Fibroblast of peridontal ligament (primary cell): ENCODE data around the gene CD38.

ENCODE experiments used
- DNase-seq: peaks from one replicate; pipeline ENCODE4 v3.0.0-alpha.2; 2010; ENCODE audit errors: extremely low read depth

Gene CD38

GRCh38 chr4:15868111-15868510 lies 90.0 kb downstream of the CD38 start:
- DNase-seq, result no peak

DNA sequence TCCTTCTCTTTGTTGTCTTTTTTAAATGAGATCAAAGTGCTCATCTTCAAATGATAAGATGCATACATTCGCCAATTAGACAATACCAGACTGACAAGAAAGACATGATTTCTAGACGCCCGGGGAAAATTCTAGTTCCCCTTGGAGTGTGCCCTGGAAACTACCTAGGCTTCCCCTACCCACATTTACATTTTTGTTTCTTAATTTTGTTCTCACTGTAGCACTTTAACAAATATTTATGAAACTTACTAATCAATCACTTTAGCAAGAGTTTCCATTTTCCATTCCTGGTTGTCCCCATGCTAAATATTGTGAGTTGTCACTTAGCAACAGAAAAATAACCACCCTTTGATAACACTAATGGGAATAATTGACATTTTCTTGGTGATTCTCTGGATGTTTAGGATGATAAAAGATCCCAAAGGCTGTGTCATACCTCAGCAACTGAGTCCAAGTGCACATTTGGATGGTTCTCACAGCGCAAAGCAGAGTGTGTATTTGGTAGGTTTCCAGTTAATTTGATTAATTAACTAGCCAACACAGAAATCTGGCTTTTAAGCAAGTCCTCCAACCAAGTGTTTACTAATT lies 90.8 kb downstream of the CD38 start:
- no peak for DNase-seq

DNA sequence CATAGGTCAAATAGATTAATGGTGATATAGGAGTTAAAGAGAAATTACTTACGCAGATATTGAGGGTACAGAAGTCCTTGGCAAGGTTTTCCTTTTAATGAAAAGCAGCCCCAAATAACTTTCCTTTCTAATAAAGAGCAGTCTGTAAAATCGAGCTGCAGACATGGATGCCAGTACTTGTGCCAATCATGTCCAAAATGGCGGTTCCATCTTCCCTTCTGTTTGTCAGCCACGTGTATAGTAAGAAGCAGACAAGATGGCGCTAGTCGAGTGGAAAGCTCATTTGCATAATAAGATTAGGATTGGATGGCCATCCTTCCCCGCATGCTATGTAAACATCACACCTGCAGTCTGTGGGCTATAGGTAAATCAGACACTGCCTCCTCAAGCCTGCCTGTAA lies 92.0 kb downstream of the CD38 start:
- DNase-seq, result no peak

DNA sequence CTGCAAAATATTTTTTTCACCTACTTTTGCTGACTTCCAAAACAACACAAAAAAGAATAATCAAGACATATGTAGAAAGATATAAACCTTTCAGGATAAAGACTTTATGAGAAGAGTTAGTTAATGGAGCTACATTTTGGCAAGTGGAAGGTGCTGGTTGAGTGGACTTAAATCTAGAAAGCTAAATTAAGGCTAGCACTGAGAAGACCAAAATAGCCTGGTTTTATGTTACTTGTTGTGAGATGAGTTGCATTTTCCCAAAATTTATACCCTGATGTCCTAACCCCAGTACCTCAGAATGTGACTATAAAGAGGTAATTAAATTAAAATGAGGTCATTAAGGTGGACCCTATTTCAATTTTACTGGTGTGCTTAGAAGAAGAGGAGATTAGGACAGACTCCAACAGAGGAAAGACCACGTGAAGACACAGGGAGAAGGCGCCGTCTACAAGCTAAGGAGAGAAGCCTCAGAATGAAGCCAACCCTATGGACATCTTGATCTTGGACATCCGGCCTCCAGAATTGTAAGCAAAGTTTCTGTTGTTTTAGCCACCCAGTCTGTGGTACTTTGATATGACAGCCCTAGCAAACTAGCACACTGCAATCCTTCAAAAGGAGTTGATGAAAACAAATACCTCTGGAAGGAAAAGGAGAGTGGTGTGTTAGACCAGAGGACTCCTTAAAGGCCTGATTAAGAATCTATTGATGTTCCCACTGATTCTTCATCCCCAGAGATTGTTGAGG lies 93.0 kb downstream of the CD38 start:
- DNase-seq, result no peak

GRCh38 chr4:15873117-15873516 lies 95.0 kb downstream of the CD38 start:
- no peak for DNase-seq

DNA sequence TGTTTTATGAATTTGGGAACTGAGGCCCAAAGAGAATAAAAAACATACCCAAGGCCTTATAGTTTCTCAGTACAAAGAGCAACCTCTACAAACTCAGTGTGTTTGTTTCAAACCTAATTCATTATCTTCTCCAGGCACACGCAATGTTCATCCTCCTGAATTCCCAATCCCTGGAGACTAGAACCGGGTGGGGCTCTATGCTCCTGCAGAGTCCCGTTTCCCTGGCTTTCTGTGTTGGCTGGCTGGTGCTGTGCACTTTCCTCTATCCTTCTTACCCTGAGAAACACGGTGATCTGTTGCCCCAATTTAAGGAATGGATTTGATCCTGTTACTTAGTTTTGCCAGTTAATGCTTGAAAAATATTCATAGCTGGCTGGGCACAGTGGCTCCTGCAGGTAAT lies 96.5 kb downstream of the CD38 start:
- DNase-seq, result no peak

DNA sequence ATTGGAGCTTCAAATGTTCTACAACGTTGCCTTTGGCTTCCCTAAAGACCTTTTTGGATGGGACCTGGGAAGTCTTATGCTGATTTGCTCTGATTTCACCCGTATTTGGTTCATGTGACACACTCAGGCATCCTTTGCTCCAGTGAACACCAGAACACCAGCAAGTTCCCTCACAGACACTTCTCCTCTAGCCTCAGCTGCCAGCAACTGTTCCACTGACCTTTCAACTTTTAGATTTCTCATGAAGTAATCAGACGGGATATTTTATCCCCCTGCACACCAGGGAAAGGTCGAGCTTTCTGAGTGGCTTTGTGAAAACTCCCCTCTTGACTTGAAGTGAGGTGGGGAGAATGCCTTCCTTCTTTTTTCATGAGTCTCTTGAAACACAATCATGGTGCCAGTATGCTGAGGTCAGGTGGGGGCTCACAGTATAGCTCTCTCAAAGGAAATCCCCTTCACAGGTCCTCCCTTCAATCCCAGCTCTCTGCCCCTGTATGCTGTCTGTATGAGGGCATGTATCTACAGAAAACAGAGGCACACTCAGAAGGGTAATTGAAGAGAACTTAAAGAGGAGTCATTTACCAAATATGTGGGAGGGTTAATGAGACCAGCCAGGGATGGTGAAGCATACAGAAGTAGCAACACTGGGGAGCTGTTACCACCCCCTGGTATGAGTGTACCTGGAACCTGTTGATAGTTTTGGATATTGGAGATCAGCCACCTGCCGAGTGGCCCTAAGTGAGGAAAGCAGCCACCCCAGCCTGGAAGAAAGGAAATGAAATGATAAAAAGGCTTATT lies 97.7 kb downstream of the CD38 start:
- DNase-seq, result no peak

- no peak for DNase-seq
Measured at GRCh38 chr4:15878011-15878410, 99.9 kb downstream of the CD38 start.

DNA sequence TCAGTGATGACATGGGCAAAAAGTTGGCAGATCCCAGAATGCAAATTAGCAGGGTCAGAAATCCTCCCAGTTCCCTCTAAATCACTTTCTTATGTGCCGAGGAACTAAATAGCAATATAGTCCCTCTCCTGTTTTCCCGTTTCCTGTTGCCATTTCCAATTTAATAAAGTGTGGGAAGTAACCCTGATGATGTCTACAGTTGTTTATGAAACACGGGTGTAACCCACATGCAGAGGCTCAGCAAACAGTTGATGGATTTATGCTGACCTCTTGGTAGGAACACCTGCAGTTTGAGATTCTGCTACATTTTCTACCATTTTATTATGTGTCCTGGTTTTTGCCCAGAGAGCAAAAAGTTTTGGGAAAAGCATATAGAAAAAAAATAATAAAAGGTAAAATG lies 103.7 kb downstream of the CD38 start:
- no peak for DNase-seq

DNA sequence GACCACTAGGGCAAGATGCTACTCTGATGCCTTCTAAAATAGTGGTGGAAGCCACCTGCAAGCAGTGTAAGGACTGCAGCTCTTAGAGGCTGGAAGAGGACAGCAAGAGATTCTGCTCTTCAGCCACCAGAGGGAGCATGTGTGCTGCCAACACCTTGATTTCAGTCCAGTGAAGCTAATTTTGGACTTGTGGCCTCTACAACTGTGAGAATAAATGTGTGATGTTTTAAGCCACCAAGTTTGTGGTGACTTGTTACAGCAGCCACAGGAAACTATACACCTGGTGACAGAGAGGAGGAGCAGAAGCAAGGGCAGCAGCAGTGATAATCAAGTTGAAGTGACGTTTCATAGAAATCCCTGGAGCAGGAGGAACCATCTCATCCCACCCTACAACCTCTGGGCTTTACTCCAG lies 104.6 kb downstream of the CD38 start:
- peak; percentile 87 for DNase-seq

DNA sequence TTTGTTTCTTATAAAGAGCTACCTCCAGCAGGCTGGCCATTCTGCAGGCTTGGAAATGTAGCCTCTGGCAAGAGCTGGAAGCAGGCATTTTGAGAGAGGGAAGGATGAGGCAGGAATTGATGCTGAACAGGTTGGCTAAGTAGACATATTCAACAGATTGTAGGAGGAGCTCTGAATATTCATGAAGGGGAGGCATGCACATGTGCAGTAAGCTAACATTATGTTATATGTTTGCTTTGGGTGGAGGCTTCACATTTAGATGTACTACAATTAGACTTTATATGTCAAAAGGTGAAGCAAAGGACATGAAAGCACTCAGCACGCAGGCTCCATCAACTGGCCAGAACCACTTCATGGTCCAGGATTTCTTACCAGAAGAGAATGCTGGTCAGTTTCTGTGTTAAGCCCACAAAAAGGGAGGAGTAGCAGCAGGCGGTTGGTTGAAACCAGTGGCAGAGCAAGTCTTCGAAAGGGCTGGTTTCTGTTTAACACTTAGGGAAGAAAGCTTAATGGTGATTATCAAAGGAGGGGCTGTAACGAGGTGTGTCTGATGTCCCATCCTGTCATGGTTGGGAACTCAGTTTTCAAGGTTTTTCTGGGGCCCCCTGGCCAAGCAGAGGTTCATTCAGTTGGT lies 105.6 kb downstream of the CD38 start:
- DNase-seq, result no peak

DNA sequence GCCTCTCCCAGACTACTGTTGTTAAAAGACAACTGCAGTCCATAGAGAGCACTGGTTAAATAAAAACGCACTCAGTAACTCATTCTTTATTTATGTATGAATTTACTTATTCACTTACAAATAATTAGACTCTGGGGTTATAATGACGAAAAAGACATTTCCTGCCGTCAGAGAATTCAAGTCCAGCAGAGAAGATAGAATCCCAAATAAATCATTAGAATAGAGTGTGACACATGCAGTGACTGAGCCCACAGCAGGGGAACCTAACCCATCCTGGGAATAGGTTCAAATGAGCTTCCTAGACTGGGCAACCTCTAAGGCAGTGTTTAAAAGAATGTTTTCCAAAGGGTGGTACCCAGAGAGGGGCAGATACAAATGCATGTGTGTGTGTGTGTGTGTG lies 106.5 kb downstream of the CD38 start:
- DNase-seq, result no peak

DNA sequence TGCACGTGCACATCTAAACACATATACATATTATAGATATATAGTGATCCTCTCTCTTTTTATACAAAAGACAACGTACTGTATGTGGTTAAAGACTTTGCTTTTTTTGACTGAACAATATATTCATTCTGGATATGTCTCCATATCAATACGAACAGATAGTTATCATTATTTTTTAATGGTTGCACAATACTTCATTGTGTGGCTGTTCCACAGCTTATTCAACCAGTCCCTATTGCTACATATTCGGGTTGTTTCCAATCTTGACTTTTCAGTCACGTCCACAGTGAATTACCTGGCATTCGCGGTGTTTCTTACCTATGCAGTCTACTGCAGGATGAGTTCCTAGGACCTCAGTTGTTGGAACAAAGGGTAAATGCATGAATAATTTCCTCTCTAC lies 107.3 kb downstream of the CD38 start:
- no peak for DNase-seq

- DNase-seq, result no peak
Measured at GRCh38 chr4:15888515-15888914, 110.4 kb downstream of the CD38 start.

- no peak for DNase-seq
Measured at GRCh38 chr4:15890246-15890829, 112.2 kb downstream of the CD38 start.

- no peak for DNase-seq
Measured at GRCh38 chr4:15891312-15891711, 113.2 kb downstream of the CD38 start.

DNA sequence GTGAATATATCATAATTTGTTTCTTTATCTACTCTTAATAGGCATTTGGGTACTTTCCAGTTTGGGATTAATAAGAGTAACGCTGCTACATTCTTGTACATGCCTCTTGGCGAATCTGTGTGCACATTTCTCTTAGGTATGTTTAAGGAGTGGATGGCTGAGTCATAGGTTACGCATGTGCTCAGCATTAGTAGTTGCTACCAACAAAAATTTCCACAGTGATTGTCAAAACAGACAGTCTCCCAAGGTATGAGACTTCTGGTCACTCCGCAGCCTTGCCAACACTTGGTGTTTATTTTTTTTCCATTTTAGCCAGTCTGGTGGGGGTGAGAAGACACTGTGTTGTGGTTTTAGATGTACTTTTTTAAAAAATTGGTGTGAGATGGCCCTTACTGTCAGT lies 115.8 kb downstream of the CD38 start:
- DNase-seq, result peak; percentile 88

DNA sequence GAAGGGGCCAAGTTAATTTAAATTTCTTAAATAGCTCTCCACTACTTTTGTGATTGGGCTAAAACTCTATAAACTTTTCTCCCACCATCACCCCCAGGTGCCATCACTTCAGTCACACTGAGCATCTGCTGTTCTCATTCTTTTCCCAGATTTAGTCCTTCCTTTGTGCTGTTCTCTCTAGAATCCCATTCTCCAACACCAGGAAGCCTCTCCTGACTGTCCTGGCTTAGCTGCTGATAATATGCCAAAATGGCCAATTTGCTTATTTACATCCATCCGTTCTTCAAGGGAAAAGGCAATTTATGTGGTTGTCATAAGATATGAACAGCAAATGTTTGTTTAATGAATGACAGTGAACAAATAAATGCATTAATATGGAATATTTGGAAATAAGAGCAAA lies 116.3 kb downstream of the CD38 start:
- no peak for DNase-seq

DNA sequence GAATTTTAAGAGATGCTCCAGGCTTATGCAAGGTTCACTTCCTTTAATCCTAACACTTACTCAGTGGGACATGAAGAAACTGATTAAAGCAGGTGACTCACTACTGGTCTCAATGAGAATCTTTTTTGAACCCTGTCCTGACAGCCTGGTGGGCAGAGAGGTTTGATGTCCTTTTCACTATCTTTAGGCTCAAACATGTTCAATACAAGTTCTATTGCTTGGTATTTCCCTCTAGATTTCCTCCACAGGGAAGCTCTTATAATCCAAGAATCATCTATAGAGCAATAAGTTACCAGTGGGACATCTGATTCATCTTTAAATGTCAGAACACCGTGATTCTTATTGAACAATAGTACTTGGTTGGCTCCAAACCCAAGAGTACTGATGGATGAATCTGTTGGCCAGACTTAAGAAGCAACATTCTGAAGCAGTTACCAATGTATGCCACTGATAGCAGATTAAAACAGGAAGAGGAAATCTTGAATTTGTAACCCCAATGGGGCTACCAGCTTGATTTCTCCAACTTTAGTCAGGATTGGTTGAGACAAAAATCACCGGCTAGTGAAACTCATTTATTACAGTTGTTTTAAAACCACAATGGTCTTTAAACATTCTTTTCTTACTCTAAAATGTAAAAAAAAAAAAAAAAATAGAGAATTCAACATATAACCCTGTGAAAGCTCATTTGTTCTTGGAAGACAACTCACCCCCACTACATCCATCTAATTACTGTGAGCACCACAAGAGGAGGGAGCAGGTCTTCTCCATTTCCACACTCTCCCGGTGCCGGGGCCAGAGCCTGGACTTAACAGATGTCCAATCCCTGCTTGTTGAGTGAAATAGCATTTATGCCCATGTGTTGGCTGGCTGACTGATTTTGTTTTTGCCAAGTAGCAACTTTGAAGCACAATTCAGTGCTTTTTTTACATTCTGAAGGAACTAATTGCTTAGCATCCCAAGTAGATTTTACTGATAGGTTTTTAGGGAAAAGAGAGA lies 117.1 kb downstream of the CD38 start:
- peak; percentile 40 for DNase-seq

GRCh38 chr4:15897577-15897976 lies 119.4 kb downstream of the CD38 start:
- no peak for DNase-seq

GRCh38 chr4:15898902-15899301 lies 120.8 kb downstream of the CD38 start:
- no peak for DNase-seq
